NCI-H446 (cell line): Measurements from ENCODE around the gene RNASE2.
"Not testable (repeated sequence)": the region's sequence is repeated elsewhere in the genome, so short reads cannot be mapped to it uniquely, and the experiment has no call there.

Source experiments
- DNase-seq, 2 experiments: peaks; one replicate each; lab custom pipeline; 2025; lab: John Stamatoyannopoulos, UW

Gene RNASE2

GRCh38 chr14:20982646-20983369 lies 27.5 kb downstream of the RNASE2 start:
- no peak for DNase-seq

DNA sequence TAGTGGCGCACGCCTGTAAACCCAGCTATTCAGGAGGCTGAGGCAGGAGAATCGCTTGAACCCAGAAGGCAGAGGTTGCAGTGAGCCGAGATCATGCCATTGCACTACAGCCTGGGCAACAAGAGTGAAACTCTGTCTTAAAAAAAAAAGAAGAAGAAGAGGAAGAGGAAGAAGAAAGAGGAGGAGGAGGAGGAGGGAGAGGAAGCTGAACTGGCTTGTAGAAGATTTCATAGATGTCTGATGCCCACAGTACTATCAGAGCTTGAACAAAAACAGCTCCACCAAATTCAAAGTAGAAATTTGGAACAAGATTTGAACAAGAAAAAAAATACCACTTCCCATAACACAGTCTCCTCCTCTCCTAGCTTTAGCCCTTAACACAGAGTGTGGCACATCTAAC lies 30.4 kb downstream of the RNASE2 start:
- not testable (repeated sequence) for DNase-seq

GRCh38 chr14:20986811-20987210 lies 31.5 kb downstream of the RNASE2 start:
- peak in 1 of 2 experiments; percentile 64 for DNase-seq

DNA sequence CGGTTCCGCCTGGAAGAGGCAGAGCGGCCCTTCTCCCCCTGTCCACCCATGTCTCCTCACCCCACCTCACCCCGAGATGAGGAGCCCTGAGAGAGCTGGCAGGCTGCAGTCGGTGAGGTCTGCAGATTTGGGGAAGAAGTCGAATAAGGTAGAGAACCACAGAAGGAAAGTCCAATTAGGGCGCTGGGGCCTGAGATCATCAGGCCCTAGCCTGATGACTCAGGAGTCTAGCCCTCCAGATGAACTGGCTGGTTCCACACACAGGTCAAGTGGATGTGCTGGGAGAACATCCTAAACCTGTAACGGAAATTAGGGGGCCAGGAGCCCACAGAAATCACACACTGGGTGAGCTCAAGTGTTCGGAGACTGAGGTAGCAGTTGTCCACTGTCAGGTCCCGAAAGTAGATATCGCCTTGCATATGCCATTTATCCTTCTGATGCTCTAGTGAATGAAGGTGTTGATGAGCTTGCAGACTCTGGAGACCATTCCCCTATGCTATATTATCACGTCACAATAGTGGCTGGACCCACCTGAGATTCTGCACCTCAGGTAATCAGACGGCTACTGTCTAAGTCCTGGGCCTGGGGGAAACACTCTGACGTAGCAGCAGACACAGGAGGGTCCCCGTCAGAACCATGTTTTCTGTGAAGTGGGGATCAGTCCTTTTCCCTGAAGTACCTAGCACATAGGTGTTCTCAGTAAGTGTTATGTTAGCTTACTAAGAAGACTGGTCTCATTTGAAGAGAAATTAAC lies 33.6 kb downstream of the RNASE2 start:
- peak in 1 of 2 experiments; percentile 13 for DNase-seq

DNA sequence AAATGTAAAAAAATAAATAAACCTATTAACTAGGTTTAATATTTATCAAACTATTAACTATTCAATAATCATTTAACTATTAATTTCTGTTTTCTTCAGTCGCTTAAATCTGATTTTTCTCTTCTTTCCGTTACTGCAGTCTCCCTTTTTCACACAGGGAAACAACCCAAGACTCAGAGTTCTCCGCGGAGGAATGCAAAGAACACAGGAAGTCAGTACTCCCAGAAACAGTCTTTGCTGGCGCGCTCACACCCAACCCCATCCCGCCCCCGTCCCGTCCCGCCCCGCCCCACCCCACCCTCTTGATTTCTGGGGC lies 34.1 kb downstream of the RNASE2 start:
- no peak for DNase-seq

- DNase-seq: peak; percentile 81 to 97
Observed at GRCh38 chr14:20989787-20990600, 34.7 kb downstream of the RNASE2 start, which contains the start of gene METTL17. METTL17 (plus strand) TSS chr14:20989980; CDS start chr14:20990003, 23 bp downstream.

- DNase-seq: no peak
Observed at GRCh38 chr14:20996521-20996920, 41.2 kb downstream of the RNASE2 start.

GRCh38 chr14:20997115-20997514 lies 41.8 kb downstream of the RNASE2 start:
- DNase-seq: no peak

DNA sequence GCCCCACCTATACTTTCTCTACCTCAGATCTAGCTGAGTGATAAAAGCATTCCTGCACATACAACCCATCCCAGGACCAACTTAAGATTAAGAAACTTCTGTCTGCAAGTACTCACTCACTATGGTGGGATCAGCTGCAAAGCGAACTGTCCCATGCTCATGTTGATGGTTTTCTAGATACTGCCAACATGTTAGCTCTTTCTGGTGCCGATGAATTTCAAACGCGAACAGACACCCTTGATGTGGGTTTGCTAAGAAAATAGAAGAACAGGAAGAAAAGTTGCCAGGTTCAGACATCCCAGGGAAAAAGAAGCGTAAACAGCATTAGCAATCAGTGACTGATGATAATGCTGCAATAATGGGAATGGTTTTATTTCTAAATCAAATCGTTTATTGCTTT lies 42.3 kb downstream of the RNASE2 start:
- DNase-seq: no peak

GRCh38 chr14:20998139-20998538 lies 42.9 kb downstream of the RNASE2 start:
- DNase-seq: no peak

DNA sequence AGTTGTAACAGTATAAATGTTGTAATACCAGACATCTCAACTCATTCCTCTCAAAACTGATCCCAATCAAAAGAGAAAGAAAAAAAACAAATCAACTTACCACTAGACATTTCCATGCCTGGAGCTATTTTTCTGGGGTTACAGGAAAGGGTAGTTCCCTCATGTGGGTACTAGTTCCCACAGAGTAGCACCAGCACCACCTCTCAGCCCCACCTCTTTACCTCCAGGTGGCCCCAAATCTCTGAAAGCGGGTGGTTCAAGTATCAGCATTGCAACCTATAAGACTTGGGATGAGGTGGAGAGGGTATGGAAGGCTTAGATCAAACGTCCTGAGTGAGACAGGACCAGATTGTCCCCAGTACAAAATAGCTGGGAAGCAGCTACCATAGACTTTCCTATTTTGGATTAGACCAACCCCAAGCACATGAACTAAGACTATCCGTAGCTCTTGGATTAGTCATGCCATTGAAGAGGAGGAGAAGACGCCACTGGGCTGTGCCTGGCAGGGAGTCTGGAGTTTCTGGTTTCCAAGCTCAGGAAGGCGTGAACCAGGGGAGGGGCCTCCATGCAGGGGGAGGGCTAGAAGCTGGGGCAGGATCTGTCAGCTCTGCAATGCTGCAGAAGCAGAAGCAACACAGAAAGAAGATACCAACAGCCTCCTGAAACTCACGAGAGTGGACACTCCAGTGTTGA lies 43.5 kb downstream of the RNASE2 start, which contains the start of gene SLC39A2:
TSS of gene SLC39A2 (plus strand) at position 620 of the 693 bp plus-strand sequence. CDS start 154 bp downstream, outside the sequence.
- DNase-seq: peak in 1 of 2 experiments; percentile 55

DNA sequence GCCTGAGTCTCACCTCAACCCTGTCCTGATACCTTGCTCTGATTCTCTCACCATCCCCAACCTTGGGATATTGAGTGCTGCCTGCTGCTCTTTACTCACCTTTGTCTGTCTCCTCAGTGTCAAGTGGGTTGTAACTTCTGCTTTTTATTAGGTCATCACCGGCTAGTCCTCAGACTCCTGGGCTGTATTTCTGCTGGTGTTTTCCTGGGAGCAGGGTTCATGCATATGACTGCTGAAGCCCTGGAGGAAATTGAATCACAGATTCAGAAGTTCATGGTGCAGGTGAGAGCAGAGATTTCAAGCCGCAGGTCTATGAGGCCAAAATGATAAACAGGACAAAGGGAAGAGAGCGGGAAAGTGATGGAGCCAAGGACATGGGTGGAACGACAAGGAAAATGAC lies 44.3 kb downstream of the RNASE2 start:
- no peak for DNase-seq

DNA sequence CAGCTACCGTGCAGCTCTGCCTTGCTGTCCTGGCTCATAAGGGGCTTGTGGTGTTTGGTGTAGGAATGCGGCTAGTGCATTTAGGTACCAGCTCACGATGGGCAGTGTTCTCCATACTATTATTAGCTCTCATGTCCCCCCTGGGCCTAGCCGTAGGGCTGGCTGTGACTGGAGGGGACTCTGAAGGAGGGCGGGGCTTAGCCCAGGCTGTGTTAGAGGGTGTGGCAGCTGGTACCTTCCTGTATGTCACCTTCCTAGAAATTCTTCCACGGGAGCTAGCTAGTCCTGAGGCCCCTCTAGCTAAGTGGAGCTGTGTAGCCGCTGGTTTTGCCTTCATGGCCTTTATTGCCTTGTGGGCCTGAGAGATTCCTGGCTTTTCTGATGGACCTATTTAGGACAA lies 45.9 kb downstream of the RNASE2 start:
- no peak for DNase-seq

DNA sequence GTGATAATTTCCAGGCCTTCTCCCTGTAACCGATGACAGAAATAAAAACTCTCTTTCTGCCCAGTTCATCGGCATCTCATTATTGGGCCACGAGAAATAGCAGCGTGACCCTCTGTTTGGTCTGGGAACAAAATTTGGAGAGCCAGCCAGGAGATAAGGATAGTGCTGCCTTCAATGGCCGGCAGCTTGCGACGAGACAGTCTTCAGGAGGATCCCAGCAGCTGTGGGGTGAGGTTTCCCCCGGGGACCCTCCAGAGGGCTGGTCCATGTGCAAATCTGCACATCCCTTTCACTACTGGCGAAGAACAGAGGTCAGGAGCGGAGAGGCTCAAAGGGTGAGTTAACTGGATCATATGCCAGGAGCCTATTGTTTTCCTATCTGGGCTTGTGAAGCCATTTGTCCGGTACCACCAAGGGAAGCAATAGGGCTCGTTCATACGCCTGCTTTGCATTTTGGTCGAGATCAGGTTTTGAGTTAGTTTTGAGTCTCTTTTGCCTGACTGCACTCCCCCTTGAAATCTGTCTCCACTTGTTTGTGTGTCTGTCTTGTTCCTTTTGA lies 48.6 kb downstream of the RNASE2 start:
- DNase-seq: no peak
